Endothelial cell of umbilical vein (primary cell): ENCODE results near the gene SLC4A11.

Source experiments
- POLR2A ChIP-seq: IDR thresholded peaks from 2 replicates; pipeline ENCODE4 v1.6.1; 2012; ENCODE audit warnings: low read depth, mild to moderate bottlenecking, control low read depth, low read length
- TF ChIP-seq, protein P1 (sequence below): IDR thresholded peaks from 2 replicates; pipeline ENCODE4 v1.6.1; 2011; ENCODE audit not compliant: insufficient read depth, insufficient read length

DNA sequence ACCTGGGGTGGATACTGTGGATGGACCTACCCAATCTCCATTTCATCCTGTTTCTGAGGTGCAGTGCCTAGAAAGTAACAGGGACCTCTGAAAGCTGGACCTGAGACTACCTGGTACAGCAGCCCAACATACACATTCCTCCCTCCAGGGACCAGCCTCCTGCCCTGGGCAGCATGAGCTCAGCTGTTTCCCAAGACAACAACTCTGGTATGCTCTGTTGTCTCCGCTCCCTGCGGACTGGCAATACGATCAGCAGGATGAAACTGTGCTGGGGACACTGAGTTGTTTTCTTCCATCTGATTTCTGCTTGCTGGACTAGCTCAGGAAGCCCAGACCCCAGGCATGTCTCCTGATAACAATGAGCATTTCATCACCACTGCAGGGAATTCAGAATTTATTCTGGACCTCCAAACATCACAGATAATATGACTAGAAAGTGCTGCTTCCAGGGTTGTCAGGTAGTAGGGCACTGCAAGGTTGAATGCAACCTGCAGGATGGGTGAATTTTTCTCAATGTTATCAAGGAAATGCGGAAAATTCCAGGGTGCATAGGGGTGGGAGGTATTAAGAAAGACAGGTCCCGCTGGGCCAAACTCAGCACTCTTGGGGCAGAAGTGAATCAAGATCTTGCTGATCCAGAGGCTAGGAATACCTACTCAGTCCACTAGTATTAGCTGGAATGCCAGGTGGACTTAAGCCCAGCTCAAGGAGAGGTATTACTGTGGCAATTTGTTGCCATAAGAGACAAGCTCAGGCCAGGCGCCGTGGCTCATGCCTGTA lies 38.9 kb upstream of the SLC4A11 start:
- TF ChIP-seq POLR2A, result no peak
- TF ChIP-seq, protein P1, sequence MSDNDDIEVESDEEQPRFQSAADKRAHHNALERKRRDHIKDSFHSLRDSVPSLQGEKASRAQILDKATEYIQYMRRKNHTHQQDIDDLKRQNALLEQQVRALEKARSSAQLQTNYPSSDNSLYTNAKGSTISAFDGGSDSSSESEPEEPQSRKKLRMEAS, result no peak
